HG03439 (cell line): Measurements from ENCODE around the gene ASB4.

Experiments
- ATAC-seq: cut with Tn5 transposase; IDR thresholded peaks from one replicate; pipeline ENCODE4 v1.9.1; 2021; ENCODE audit warnings: mild to moderate bottlenecking, moderate library complexity; ENCODE audit not compliant: unreplicated experiment

Gene ASB4

GRCh38 chr7:95525503-95525902 is 39.8 kb downstream of the ASB4 start:
- no peak for ATAC-seq

GRCh38 chr7:95526128-95526738 is 40.5 kb downstream of the ASB4 start:
- no peak for ATAC-seq

GRCh38 chr7:95527033-95527775 is 41.5 kb downstream of the ASB4 start:
- peak; percentile 65 for ATAC-seq

GRCh38 chr7:95527776-95528250 is 42.1 kb downstream of the ASB4 start:
- no peak for ATAC-seq

GRCh38 chr7:95529701-95530100 is 44.0 kb downstream of the ASB4 start:
- no peak for ATAC-seq

- ATAC-seq: no peak
Observed at GRCh38 chr7:95530881-95531280, 45.1 kb downstream of the ASB4 start.

- no peak for ATAC-seq
Observed at GRCh38 chr7:95531605-95532219, 46.0 kb downstream of the ASB4 start.

GRCh38 chr7:95534796-95535195 is 49.1 kb downstream of the ASB4 start:
- ATAC-seq: no peak

- no peak for ATAC-seq
Observed at GRCh38 chr7:95535662-95536061, 49.9 kb downstream of the ASB4 start.

GRCh38 chr7:95536656-95537311 is 51.0 kb downstream of the ASB4 start:
- ATAC-seq: no peak

- no peak for ATAC-seq
Observed at GRCh38 chr7:95537468-95537867, 51.7 kb downstream of the ASB4 start.

- ATAC-seq: no peak
Observed at GRCh38 chr7:95539426-95539825, 53.7 kb downstream of the ASB4 start.

GRCh38 chr7:95540366-95540765 is 54.6 kb downstream of the ASB4 start:
- no peak for ATAC-seq

GRCh38 chr7:95543312-95543711 is 57.6 kb downstream of the ASB4 start:
- no peak for ATAC-seq

- no peak for ATAC-seq
Observed at GRCh38 chr7:95544171-95544570, 58.4 kb downstream of the ASB4 start.

- no peak for ATAC-seq
Observed at GRCh38 chr7:95545007-95545615, 59.4 kb downstream of the ASB4 start.

- ATAC-seq: no peak
Observed at GRCh38 chr7:95545673-95546072, 59.9 kb downstream of the ASB4 start.

GRCh38 chr7:95546647-95547046 is 60.9 kb downstream of the ASB4 start:
- no peak for ATAC-seq

- no peak for ATAC-seq
Observed at GRCh38 chr7:95547361-95548348, 61.9 kb downstream of the ASB4 start.
